HepG2 (cell line): ENCODE measurements around the gene HMGCS2. TPM values are rescaled to one million over a fixed set of nuclear protein-coding genes. Genes with fewer than 3 reads are reported as not detected.
A peak's percentile ranks its signal among the peaks of the same experiment; 100 is the strongest.

Experiments
- ARHGAP35 ChIP-seq: sonication (generic); formaldehyde crosslinking; IDR thresholded peaks from 2 replicates; pipeline ENCODE4 v1.9.0; 2022; ENCODE audit warnings: mild to moderate bottlenecking, inconsistent platforms, moderate library complexity, missing genetic modification reagents, borderline replicate concordance
- ARID3A ChIP-seq: IDR thresholded peaks from 2 replicates; pipeline ENCODE4 v1.6.1; 2012; ENCODE audit warnings: low read depth, low read length, improper control_type of control experiment
- FOXA3 ChIP-seq: IDR thresholded peaks from 2 replicates; pipeline ENCODE4 v1.6.1; 2016; ENCODE audit warnings: missing genetic modification reagents, missing compliant biosample characterization
- GZF1 ChIP-seq: sonication (generic); formaldehyde crosslinking; IDR thresholded peaks from 2 replicates; pipeline ENCODE4 v1.5.1; 2020; ENCODE audit warnings: mild to moderate bottlenecking, missing genetic modification reagents
- IKZF5 ChIP-seq: IDR thresholded peaks from 2 replicates; pipeline ENCODE4 v1.6.1; 2018; ENCODE audit warnings: missing genetic modification reagents, mild to moderate bottlenecking, missing compliant biosample characterization
- MAZ ChIP-seq, 2 experiments: sonication (generic) in 1 of 2; formaldehyde crosslinking in 1 of 2; IDR thresholded peaks; 2 replicates each; pipeline versions ENCODE4 v1.5.0 to v1.6.1; 2012 to 2020; ENCODE audit warnings: low read depth in 2 of 2, mild to moderate bottlenecking in 2 of 2, borderline replicate concordance in 1 of 2, improper control_type of control experiment in 1 of 2, low read length in 1 of 2, missing genetic modification reagents in 1 of 2, moderate library complexity in 1 of 2
- MXD1 ChIP-seq: sonication (generic); formaldehyde crosslinking; IDR thresholded peaks from 2 replicates; pipeline ENCODE4 v1.4.0; 2020; ENCODE audit warnings: mild to moderate bottlenecking, missing genetic modification reagents
- NFKB2 ChIP-seq: sonication (generic); formaldehyde crosslinking; IDR thresholded peaks from 2 replicates; pipeline ENCODE4 v1.4.0; 2020; ENCODE audit warnings: missing genetic modification reagents, borderline replicate concordance
- PAWR ChIP-seq: sonication (generic); formaldehyde crosslinking; IDR thresholded peaks from 2 replicates; pipeline ENCODE4 v1.4.0; 2020; ENCODE audit warnings: missing genetic modification reagents, mild to moderate bottlenecking, borderline replicate concordance
- PLSCR1 ChIP-seq: sonication (generic); formaldehyde crosslinking; IDR thresholded peaks from 2 replicates; pipeline ENCODE4 v1.5.0; 2020; ENCODE audit warnings: missing genetic modification reagents, mild to moderate bottlenecking, borderline replicate concordance
- POGK ChIP-seq: sonication (generic); formaldehyde crosslinking; conservative IDR thresholded peaks from 2 replicates; pipeline ENCODE4 v1.8.0; 2022; ENCODE audit warnings: mild to moderate bottlenecking, moderate library complexity, missing genetic modification reagents
- ZBTB39 ChIP-seq: sonication (generic); formaldehyde crosslinking; IDR thresholded peaks from 2 replicates; pipeline ENCODE4 v1.5.0; 2020; ENCODE audit warnings: missing genetic modification reagents
- ZNF160 ChIP-seq: sonication (generic); formaldehyde crosslinking; IDR thresholded peaks from 2 replicates; pipeline ENCODE4 v1.8.0; 2022; ENCODE audit warnings: mild to moderate bottlenecking, inconsistent platforms, missing genetic modification reagents
- ZNF251 ChIP-seq: sonication (generic); formaldehyde crosslinking; IDR thresholded peaks from 2 replicates; pipeline ENCODE4 v1.9.0; 2021; ENCODE audit warnings: mild to moderate bottlenecking, missing genetic modification reagents
- ZNF484 ChIP-seq: sonication (generic); formaldehyde crosslinking; IDR thresholded peaks from 2 replicates; pipeline ENCODE4 v1.5.1; 2020; ENCODE audit warnings: mild to moderate bottlenecking, low read depth, missing genetic modification reagents, borderline replicate concordance
- ZNF563 ChIP-seq: sonication (generic); formaldehyde crosslinking; IDR thresholded peaks from 2 replicates; pipeline ENCODE4 v1.8.0; 2022; ENCODE audit warnings: mild to moderate bottlenecking, moderate library complexity, missing genetic modification reagents
- ZNF792 ChIP-seq: IDR thresholded peaks from 2 replicates; pipeline ENCODE4 v1.6.1; 2016
- ZSCAN22 ChIP-seq: sonication (generic); formaldehyde crosslinking; IDR thresholded peaks from 2 replicates; pipeline ENCODE4 v1.4.0; 2020; ENCODE audit warnings: mild to moderate bottlenecking, missing genetic modification reagents
- polyA plus RNA-seq, 8 experiments: library from polyadenylated mRNA; depleted of rRNA in 3 of 8; stranded (reverse) in 7 of 8; unstranded in 1 of 8; fragments of >200 nt; fragmentation: Illumina TruSeq in 4 of 8; extraction: Trizol in 4 of 8; gene quantifications; 2 replicates each; pipeline versions ENCODE4 v1.2.1 to v1.2.3, GENCODE V29; 2011 to 2016; ENCODE audit warnings: low read depth in 4 of 8, missing spikeins in 1 of 8, mixed read lengths in 1 of 8; ENCODE audit not compliant: insufficient read depth in 1 of 8
- total RNA-seq, 5 experiments: library from RNA; depleted of rRNA; stranded (reverse); fragments of >200 nt; fragmentation: Illumina TruSeq; extraction: Trizol; gene quantifications; 2 replicates each; pipeline ENCODE4 v1.2.3, GENCODE V29; 2016; ENCODE audit warnings: low read depth in 1 of 5

The HMGCS2 gene
- total and polyA plus RNA-seq, 2 of the 13 experiments (the other 11 are each of a cell fraction or from before 2014, with no cell fraction given): 0.44 to 1.5 TPM

- TF ChIP-seq PAWR (CRISPR knock-in tag) (no peak), GZF1 (CRISPR knock-in tag) (no peak), ARID3A (peak; percentile 54; the same call in 1 of the 2 replicates), MXD1 (CRISPR knock-in tag) (no peak), IKZF5 (CRISPR knock-in tag) (peak; percentile 71; the same call in 1 of the 2 replicates), ZNF792 (peak; percentile 76; the same call in 1 of the 2 replicates), FOXA3 (CRISPR knock-in tag) (peak; percentile 80), PLSCR1 (CRISPR knock-in tag) (no peak), ZSCAN22 (no peak), POGK (CRISPR knock-in tag) (peak; percentile 69; the same call in 1 of the 2 replicates), ZNF484 (CRISPR knock-in tag) (no peak), NFKB2 (CRISPR knock-in tag) (no peak), ZBTB39 (no peak), ZNF160 (no peak), ZNF251 (no peak), ZNF563 (CRISPR knock-in tag) (no peak), MAZ (IDR thresholded peaks at IDR 0.05; ENCODE audit: borderline replicate concordance, low read depth, low read length) (peak; percentile 74), MAZ (CRISPR knock-in tag; IDR thresholded peaks at IDR 0.05; ENCODE audit: low read depth) (peak; percentile 53; the same call in 1 of the 2 replicates), ARHGAP35 (CRISPR knock-in tag) (no peak)
Measured at GRCh38 chr1:119724611-119725218, 44.0 kb downstream of the HMGCS2 start (continued).
